ENCODE results near the gene POMC.

The POMC gene

DNA sequence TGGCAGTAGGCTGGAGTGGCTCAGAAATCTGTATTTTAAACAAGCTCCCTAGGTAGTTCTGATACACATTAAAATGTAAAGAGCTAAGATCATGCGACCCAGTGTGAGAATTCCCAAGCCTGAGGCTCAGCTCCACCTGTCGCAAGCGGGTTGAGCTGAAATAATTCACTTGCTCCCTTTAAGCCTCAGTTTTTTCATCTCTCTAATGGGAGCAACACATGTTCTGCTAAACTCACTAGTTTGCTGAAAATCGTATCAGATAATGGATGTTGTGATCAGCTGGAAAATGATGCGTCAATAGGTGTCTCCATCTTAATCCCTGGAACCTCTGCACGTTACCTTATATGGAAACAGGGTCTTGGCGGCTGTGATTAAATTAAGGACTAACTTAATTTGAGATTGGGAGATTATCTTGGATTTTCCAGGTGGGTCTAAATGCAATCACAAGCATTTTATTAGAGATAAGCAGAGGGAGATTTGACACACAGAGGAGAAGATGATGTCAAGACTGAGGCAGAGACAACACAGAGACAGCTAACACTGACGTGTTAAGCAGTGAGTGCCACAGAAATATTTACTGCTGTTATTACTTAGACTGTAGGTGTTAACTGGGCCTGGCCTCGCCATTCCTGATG is 53.0 kb downstream of the POMC start:
- POLR2A ChIA-PET = no interaction called here
- DNase-seq (ENCODE audit: extremely low spot score) = no peak
- TF ChIP-seq TARDBP (IDR thresholded peaks at IDR 0.05) = no peak
- TF ChIP-seq ELF4 (IDR thresholded peaks at IDR 0.05) = no peak
- TF ChIP-seq BHLHE40 (IDR thresholded peaks at IDR 0.05; ENCODE audit: borderline replicate concordance) = no peak
- no peak for TF ChIP-seq ZNF384 (IDR thresholded peaks at IDR 0.05)
- TF ChIP-seq L3MBTL2 (conservative IDR thresholded peaks at IDR 0.05) = no peak
- no peak for TF ChIP-seq HDGF (IDR thresholded peaks at IDR 0.05; ENCODE audit: borderline replicate concordance)
- TF ChIP-seq LEF1 (IDR thresholded peaks at IDR 0.05; ENCODE audit: borderline replicate concordance) = no peak
- TF ChIP-seq CTBP1 (IDR thresholded peaks at IDR 0.05; ENCODE audit: borderline replicate concordance) = no peak
- no peak for TF ChIP-seq FOXK2 (IDR thresholded peaks at IDR 0.05)
- no peak for TF ChIP-seq PKNOX1 (IDR thresholded peaks at IDR 0.05)
- TF ChIP-seq ARNT (IDR thresholded peaks at IDR 0.05) = no peak
- TF ChIP-seq FOXA1 (IDR thresholded peaks at IDR 0.05) = no peak
- no peak for TF ChIP-seq FOXM1 (IDR thresholded peaks at IDR 0.05; ENCODE audit: borderline replicate concordance)
- TF ChIP-seq SUZ12 (IDR thresholded peaks at IDR 0.05) = no peak
- TF ChIP-seq NFRKB (IDR thresholded peaks at IDR 0.05) = no peak
- TF ChIP-seq SP1 (IDR thresholded peaks at IDR 0.05) = no peak
- CTCF ChIA-PET = interaction anchor here (1.0 kb wide), 1 partner anchor 140 kb away, joined by 3 read pairs; no protein-coding TSS in a partner anchor

DNA sequence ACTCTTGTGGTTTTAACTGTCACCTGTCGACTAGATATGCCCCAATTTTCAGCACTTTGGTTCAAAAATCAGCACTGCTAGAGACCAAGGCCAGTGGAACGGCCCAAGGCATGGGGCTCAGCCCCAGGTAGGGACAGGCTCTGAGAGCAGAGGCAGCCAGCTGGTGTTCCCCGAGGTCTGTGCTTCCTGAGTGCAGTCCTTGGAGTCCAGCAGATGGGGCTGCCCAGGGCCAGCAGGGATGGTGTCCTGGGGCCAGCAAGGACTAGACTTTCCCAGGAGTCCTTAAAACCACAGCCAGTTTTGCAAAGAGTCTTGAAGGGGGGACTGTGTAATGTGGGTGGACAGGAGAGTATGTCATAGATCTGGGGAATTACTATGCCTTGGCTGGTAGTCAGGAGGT is 56.3 kb downstream of the POMC start:
- DNase-seq (ENCODE audit: extremely low spot score) = no peak
- CTCF ChIA-PET = no interaction called here
- TF ChIP-seq HDGF (IDR thresholded peaks at IDR 0.05; ENCODE audit: borderline replicate concordance) (no peak), TARDBP (IDR thresholded peaks at IDR 0.05) (no peak), L3MBTL2 (conservative IDR thresholded peaks at IDR 0.05) (no peak), SP1 (IDR thresholded peaks at IDR 0.05) (no peak), ARNT (IDR thresholded peaks at IDR 0.05) (no peak), FOXK2 (IDR thresholded peaks at IDR 0.05) (no peak)
- POLR2A ChIA-PET = no interaction called here
